Astrocyte (in vitro differentiated cells and primary cell): Measurements from ENCODE around the gene RBBP7. TPM values are rescaled to one million over a fixed set of nuclear protein-coding genes. Genes with fewer than 3 reads are reported as not detected.
A peak's percentile ranks its signal among the peaks of the same experiment; 100 is the strongest.
"Not testable (repeated sequence)": the region's sequence is repeated elsewhere in the genome, so short reads cannot be mapped to it uniquely, and the experiment has no call there.

ENCODE experiments used
- DNase-seq: peaks from one replicate; pipeline ENCODE4 v3.0.0-alpha.2; 2010; ENCODE audit warnings: low read depth
- FAIRE-seq: peaks from 2 replicates; lab custom pipeline; 2011; peaks lifted over from hg19 to GRCh38; lab: Jason Lieb, UNC
- H2AFZ ChIP-seq: 2 replicates; pipeline ENCODE4 v1.6.0; 2012; ENCODE audit warnings: low read depth, low read length, inconsistent platforms
- H3K27ac ChIP-seq: 2 replicates; pipeline ENCODE4 v1.5.1; 2011; ENCODE audit warnings: low read depth, low read length, inconsistent platforms
- H3K27me3 ChIP-seq: 2 replicates; pipeline ENCODE4 v1.6.0; 2011; ENCODE audit warnings: low read length, inconsistent platforms; ENCODE audit not compliant: insufficient read depth
- H3K36me3 ChIP-seq: 2 replicates; pipeline ENCODE4 v1.5.1; 2011; ENCODE audit warnings: low read length, inconsistent platforms; ENCODE audit not compliant: insufficient read depth
- H3K4me1 ChIP-seq: 2 replicates; pipeline ENCODE4 v1.5.1; 2011; ENCODE audit warnings: low read length, inconsistent platforms; ENCODE audit not compliant: insufficient read depth
- H3K4me2 ChIP-seq: 2 replicates; pipeline ENCODE4 v1.6.0; 2012; ENCODE audit warnings: low read length, inconsistent platforms
- H3K4me3 ChIP-seq: 2 replicates; pipeline ENCODE4 v1.5.1; 2011; ENCODE audit warnings: low read depth, mild to moderate bottlenecking, low read length, inconsistent platforms; ENCODE audit not compliant: insufficient read depth
- H3K79me2 ChIP-seq: 2 replicates; pipeline ENCODE4 v1.6.0; 2012; ENCODE audit warnings: mild to moderate bottlenecking, low read length, inconsistent platforms; ENCODE audit not compliant: insufficient read depth
- H3K9ac ChIP-seq: 2 replicates; pipeline ENCODE4 v1.6.0; 2012; ENCODE audit warnings: mild to moderate bottlenecking, low read length, inconsistent platforms
- H3K9me3 ChIP-seq: 2 replicates; pipeline ENCODE4 v1.5.1; 2012; ENCODE audit warnings: low read depth, mild to moderate bottlenecking, low read length, inconsistent platforms; ENCODE audit not compliant: insufficient read depth
- H4K20me1 ChIP-seq: 2 replicates; pipeline ENCODE4 v1.6.0; 2012; ENCODE audit warnings: low read length, inconsistent platforms; ENCODE audit not compliant: insufficient read depth
- H3K27ac Mint-ChIP-seq: one replicate; pipeline ENCODE4 v1.8.0; 2021; ENCODE audit warnings: mild to moderate bottlenecking, mixed read lengths; ENCODE audit not compliant: unreplicated experiment
- H3K27me3 Mint-ChIP-seq: one replicate; pipeline ENCODE4 v1.8.0; 2021; ENCODE audit warnings: low read depth, mixed read lengths; ENCODE audit not compliant: unreplicated experiment
- H3K36me3 Mint-ChIP-seq: one replicate; pipeline ENCODE4 v1.8.0; 2021; ENCODE audit warnings: low read depth, mixed read lengths; ENCODE audit not compliant: unreplicated experiment
- H3K4me1 Mint-ChIP-seq: one replicate; pipeline ENCODE4 v1.8.0; 2021; ENCODE audit warnings: low read depth, mixed read lengths; ENCODE audit not compliant: unreplicated experiment
- H3K4me3 Mint-ChIP-seq: one replicate; pipeline ENCODE4 v1.8.0; 2021; ENCODE audit warnings: mild to moderate bottlenecking, moderate library complexity, mixed read lengths; ENCODE audit not compliant: unreplicated experiment
- H3K9me3 Mint-ChIP-seq: one replicate; pipeline ENCODE4 v1.8.0; 2021; ENCODE audit warnings: mild to moderate bottlenecking, mixed read lengths; ENCODE audit not compliant: unreplicated experiment
- EZH2 ChIP-seq: IDR thresholded peaks from 2 replicates; pipeline ENCODE4 v1.6.1; 2012; ENCODE audit warnings: mild to moderate bottlenecking, low read length, inconsistent platforms; ENCODE audit not compliant: insufficient read depth
- total RNA-seq: library from RNA; stranded (reverse); gene quantifications from 2 replicates; pipeline ENCODE4 v1.2.1, GENCODE V29; 2021
- TF ChIP-seq, protein P1 (sequence below): IDR thresholded peaks from 2 replicates; pipeline ENCODE4 v1.5.1; 2011; ENCODE audit warnings: low read depth, mild to moderate bottlenecking, inconsistent platforms, low read length, moderate library complexity; ENCODE audit not compliant: insufficient read depth

The RBBP7 gene
- total RNA-seq, 1 donor from 2014 or later = 86.1 TPM

- Mint-ChIP-seq H3K4me1 (no peaks in the 10 kb centered on the region), H3K27me3 (no peaks in the 10 kb centered on the region), H3K9me3 (peaks cover 5% of the 10 kb centered on the region), H3K27ac (no peak overlapping the region), H3K36me3 (peaks cover 5% of the 10 kb centered on the region), H3K4me3 (no peak overlapping the region)
- peaks cover 10% of the 10 kb centered on the region for H3K4me1 ChIP-seq
- no peak overlapping the region for H3K27ac ChIP-seq
- H3K9ac ChIP-seq = no peak overlapping the region
- H3K9me3 ChIP-seq = no peaks in the 10 kb centered on the region
- no peak overlapping the region for H3K4me2 ChIP-seq
- no peak overlapping the region for H2AFZ ChIP-seq
- H3K79me2 ChIP-seq = peaks cover 63% of the 10 kb centered on the region
- H3K36me3 ChIP-seq = peaks cover 35% of the 10 kb centered on the region
- FAIRE-seq (peak; percentile 98), DNase-seq (no peak)
- H3K27me3 ChIP-seq = no peaks in the 10 kb centered on the region
- no peak overlapping the region for H3K4me3 ChIP-seq
- peaks cover 2% of the 10 kb centered on the region for H4K20me1 ChIP-seq
- no peak for TF ChIP-seq EZH2
- TF ChIP-seq, protein P1, sequence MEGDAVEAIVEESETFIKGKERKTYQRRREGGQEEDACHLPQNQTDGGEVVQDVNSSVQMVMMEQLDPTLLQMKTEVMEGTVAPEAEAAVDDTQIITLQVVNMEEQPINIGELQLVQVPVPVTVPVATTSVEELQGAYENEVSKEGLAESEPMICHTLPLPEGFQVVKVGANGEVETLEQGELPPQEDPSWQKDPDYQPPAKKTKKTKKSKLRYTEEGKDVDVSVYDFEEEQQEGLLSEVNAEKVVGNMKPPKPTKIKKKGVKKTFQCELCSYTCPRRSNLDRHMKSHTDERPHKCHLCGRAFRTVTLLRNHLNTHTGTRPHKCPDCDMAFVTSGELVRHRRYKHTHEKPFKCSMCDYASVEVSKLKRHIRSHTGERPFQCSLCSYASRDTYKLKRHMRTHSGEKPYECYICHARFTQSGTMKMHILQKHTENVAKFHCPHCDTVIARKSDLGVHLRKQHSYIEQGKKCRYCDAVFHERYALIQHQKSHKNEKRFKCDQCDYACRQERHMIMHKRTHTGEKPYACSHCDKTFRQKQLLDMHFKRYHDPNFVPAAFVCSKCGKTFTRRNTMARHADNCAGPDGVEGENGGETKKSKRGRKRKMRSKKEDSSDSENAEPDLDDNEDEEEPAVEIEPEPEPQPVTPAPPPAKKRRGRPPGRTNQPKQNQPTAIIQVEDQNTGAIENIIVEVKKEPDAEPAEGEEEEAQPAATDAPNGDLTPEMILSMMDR = no peak
Observed at GRCh38 chrX:16856744-16857143, 13.4 kb downstream of the RBBP7 start.

DNA sequence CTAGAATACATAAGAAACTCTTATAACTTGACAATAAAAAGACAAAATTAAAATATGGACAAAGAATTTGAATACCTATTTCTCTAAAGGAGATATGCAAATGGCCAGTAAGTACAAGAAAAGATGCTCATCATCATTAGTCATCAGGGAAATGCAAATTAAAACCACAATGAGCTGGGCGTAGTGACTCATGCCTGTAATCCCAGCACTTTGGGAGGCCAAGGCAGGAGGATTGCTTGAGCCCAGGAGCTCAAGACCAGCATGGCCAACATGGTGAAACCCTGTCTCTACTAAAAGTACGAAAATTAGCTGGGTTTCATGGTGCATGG, 14.1 kb downstream of the RBBP7 start:
- H3K27me3 ChIP-seq, H3K9me3 Mint-ChIP-seq, H3K4me1 Mint-ChIP-seq, H3K4me1 ChIP-seq, H3K36me3 Mint-ChIP-seq, H4K20me1 ChIP-seq, H3K4me2 ChIP-seq, H3K27ac ChIP-seq, H3K27ac Mint-ChIP-seq, H2AFZ ChIP-seq, H3K4me3 Mint-ChIP-seq, H3K9me3 ChIP-seq, H3K4me3 ChIP-seq, H3K27me3 Mint-ChIP-seq, H3K9ac ChIP-seq: not testable (repeated sequence)
- FAIRE-seq = peak; percentile 97
- DNase-seq = peak; percentile 71
- peaks cover 56% of the 10 kb centered on the region for H3K79me2 ChIP-seq
- peaks cover 31% of the 10 kb centered on the region for H3K36me3 ChIP-seq

- H4K20me1 ChIP-seq = no peaks in the 10 kb centered on the region
- DNase-seq = no peak
- Mint-ChIP-seq H3K36me3 (peaks cover 5% of the 10 kb centered on the region), H3K27me3 (no peaks in the 10 kb centered on the region), H3K4me3 (no peak overlapping the region), H3K4me1 (no peaks in the 10 kb centered on the region), H3K9me3 (peaks cover 5% of the 10 kb centered on the region), H3K27ac (no peak overlapping the region)
- no peak overlapping the region for H3K4me3 ChIP-seq
- TF ChIP-seq, protein P1 = no peak
- no peak for TF ChIP-seq EZH2
- no peak overlapping the region for H2AFZ ChIP-seq
- H3K4me2 ChIP-seq = no peak overlapping the region
- no peaks in the 10 kb centered on the region for H3K9me3 ChIP-seq
- H3K9ac ChIP-seq = no peak overlapping the region
- peak; percentile 89 for FAIRE-seq
- H3K27ac ChIP-seq = peak overlapping the region; percentile 66
- peaks cover 31% of the 10 kb centered on the region for H3K36me3 ChIP-seq
- H3K79me2 ChIP-seq = peaks cover 51% of the 10 kb centered on the region
- no peaks in the 10 kb centered on the region for H3K27me3 ChIP-seq
- peaks cover 10% of the 10 kb centered on the region for H3K4me1 ChIP-seq
Observed at GRCh38 chrX:16855363-16856075, 14.6 kb downstream of the RBBP7 start.
